MM.1S (cell line): Measurements from ENCODE around the gene PLEKHG5.

Experiments used
- DNase-seq: peaks from one replicate; pipeline ENCODE4 v3.0.0-alpha.2; 2015
- H2AFZ ChIP-seq: fragments of 300-600 bp; sonication (generic); 2 replicates; pipeline ENCODE4 v1.6.0; 2016; ENCODE audit warnings: antibody characterized with exemption, low read length
- H3F3A ChIP-seq: fragments of 300-600 bp; sonication (generic); 2 replicates; pipeline ENCODE4 v1.6.1; 2016; ENCODE audit warnings: mild to moderate bottlenecking, antibody characterized with exemption, low read length, moderate library complexity, mixed read lengths; ENCODE audit not compliant: insufficient read depth
- H3K27ac ChIP-seq: fragments of 300-600 bp; sonication (generic); 2 replicates; pipeline ENCODE4 v1.5.1; 2016; ENCODE audit warnings: mild to moderate bottlenecking, low read length
- H3K27me3 ChIP-seq: fragments of 300-600 bp; sonication (generic); replicated peaks from 2 replicates; pipeline ENCODE4 v1.6.0; 2016; ENCODE audit warnings: low read length; ENCODE audit not compliant: insufficient read depth
- H3K36me3 ChIP-seq: fragments of 300-600 bp; sonication (generic); replicated peaks from 2 replicates; pipeline ENCODE4 v1.6.1; 2016; ENCODE audit warnings: mild to moderate bottlenecking, low read length, mixed read lengths; ENCODE audit not compliant: insufficient read depth
- H3K4me1 ChIP-seq: fragments of 300-600 bp; sonication (generic); 2 replicates; pipeline ENCODE4 v1.6.1; 2016; ENCODE audit warnings: low read length, mixed read lengths
- H3K4me2 ChIP-seq: fragments of 300-600 bp; sonication (generic); 2 replicates; pipeline ENCODE4 v1.6.0; 2016; ENCODE audit warnings: low read depth, low read length
- H3K4me3 ChIP-seq: fragments of 300-600 bp; sonication (generic); 2 replicates; pipeline ENCODE4 v1.5.1; 2016; ENCODE audit warnings: low read length, mixed read lengths
- H3K79me2 ChIP-seq: fragments of 300-600 bp; sonication (generic); 2 replicates; pipeline ENCODE4 v1.6.1; 2016; ENCODE audit warnings: mixed run types, low read length, mixed read lengths
- H3K9ac ChIP-seq: fragments of 300-600 bp; sonication (generic); 2 replicates; pipeline ENCODE4 v1.6.1; 2016; ENCODE audit warnings: low read length, mixed read lengths
- H3K9me2 ChIP-seq: fragments of 300-600 bp; sonication (generic); replicated peaks from 2 replicates; pipeline ENCODE4 v1.6.1; 2016; ENCODE audit warnings: mild to moderate bottlenecking, low read length, mixed read lengths; ENCODE audit not compliant: insufficient read depth
- H3K9me3 ChIP-seq: fragments of 300-600 bp; sonication (generic); replicated peaks from 2 replicates; pipeline ENCODE4 v1.6.1; 2016; ENCODE audit warnings: mild to moderate bottlenecking, low read length, mixed read lengths; ENCODE audit not compliant: insufficient read depth
- H4K20me1 ChIP-seq: fragments of 300-600 bp; sonication (generic); 2 replicates; pipeline ENCODE4 v1.6.1; 2016; ENCODE audit warnings: mild to moderate bottlenecking, low read length, moderate library complexity, mixed read lengths; ENCODE audit not compliant: insufficient read depth
- CTCF ChIP-seq: fragments of 300-600 bp; sonication (generic); IDR thresholded peaks from 2 replicates; pipeline ENCODE4 v1.5.1; 2016; ENCODE audit warnings: antibody characterized with exemption, low read length, mixed read lengths
- EZH2 ChIP-seq: fragments of 300-600 bp; sonication (generic); optimal IDR thresholded peaks from 2 replicates; pipeline ENCODE3; 2017; ENCODE audit warnings: low read depth, mild to moderate bottlenecking, antibody characterized with exemption, low read length, mixed read lengths
- EZH2phosphoT487 ChIP-seq: fragments of 300-600 bp; sonication (generic); IDR thresholded peaks from 2 replicates; pipeline ENCODE4 v1.6.1; 2018; ENCODE audit warnings: antibody characterized with exemption, low read length

Gene PLEKHG5

GRCh38 chr1:6471970-6472368, 19.5 kb downstream of the PLEKHG5 start:
- Histone ChIP-seq H2AFZ (peak overlapping the region; percentile 66), H3K27ac (no peak overlapping the region), H4K20me1 (no peaks in the 10 kb centered on the region), H3K9me3 (no peaks in the 10 kb centered on the region), H3K4me2 (peak overlapping the region; percentile 80), H3F3A (no peaks in the 10 kb centered on the region), H3K9ac (no peak overlapping the region), H3K36me3 (no peaks in the 10 kb centered on the region), H3K27me3 (peaks cover 43% of the 10 kb centered on the region), H3K79me2 (no peaks in the 10 kb centered on the region), H3K4me3 (peak overlapping the region; percentile 53), H3K4me1 (peaks cover 7% of the 10 kb centered on the region; the same call in 1 of the 2 replicates), H3K9me2 (no peaks in the 10 kb centered on the region)
- peak; percentile 56 for DNase-seq
- TF ChIP-seq EZH2phosphoT487 (no peak), CTCF (no peak), EZH2 (no peak)

GRCh38 chr1:6471086-6471969, 20.1 kb downstream of the PLEKHG5 start:
- Histone ChIP-seq H3F3A (no peaks in the 10 kb centered on the region), H3K9ac (no peak overlapping the region), H3K27ac (no peak overlapping the region), H3K9me2 (no peaks in the 10 kb centered on the region), H3K79me2 (no peaks in the 10 kb centered on the region), H2AFZ (peak overlapping the region; percentile 66), H3K4me3 (no peak overlapping the region; the same call in 1 of the 2 replicates), H3K36me3 (no peaks in the 10 kb centered on the region), H4K20me1 (no peaks in the 10 kb centered on the region), H3K27me3 (peaks cover 43% of the 10 kb centered on the region), H3K4me1 (peaks cover 7% of the 10 kb centered on the region; the same call in 1 of the 2 replicates), H3K4me2 (peak overlapping the region; percentile 80; the same call in 1 of the 2 replicates), H3K9me3 (no peaks in the 10 kb centered on the region)
- no peak for DNase-seq
- no peak for TF ChIP-seq EZH2
- TF ChIP-seq CTCF: no peak
- TF ChIP-seq EZH2phosphoT487: no peak

- Histone ChIP-seq H3K36me3 (no peaks in the 10 kb centered on the region), H3K27ac (no peak overlapping the region), H3F3A (no peaks in the 10 kb centered on the region), H3K4me2 (no peak overlapping the region), H3K27me3 (peaks cover 51% of the 10 kb centered on the region), H3K9me2 (no peaks in the 10 kb centered on the region), H3K9ac (no peak overlapping the region), H3K9me3 (no peaks in the 10 kb centered on the region), H3K79me2 (no peaks in the 10 kb centered on the region), H4K20me1 (no peaks in the 10 kb centered on the region), H3K4me3 (no peak overlapping the region), H2AFZ (no peak overlapping the region), H3K4me1 (peaks cover 7% of the 10 kb centered on the region; the same call in 1 of the 2 replicates)
- DNase-seq: no peak
- TF ChIP-seq CTCF: no peak
- TF ChIP-seq EZH2: no peak
- TF ChIP-seq EZH2phosphoT487: no peak
Observed at GRCh38 chr1:6470132-6471085, 21.1 kb downstream of the PLEKHG5 start.
